NCI-H82 (cell line): ENCODE data around the gene ATP2A2.

Source experiments
- DNase-seq: peaks from one replicate; lab custom pipeline; 2025; lab: John Stamatoyannopoulos, UW

Gene ATP2A2

GRCh38 chr12:110367181-110367864 lies 86.3 kb downstream of the ATP2A2 start:
- DNase-seq = peak; percentile 92

- no peak for DNase-seq
Observed at GRCh38 chr12:110369992-110370391, 88.9 kb downstream of the ATP2A2 start.

- no peak for DNase-seq
Observed at GRCh38 chr12:110370732-110371231, 89.7 kb downstream of the ATP2A2 start.

- DNase-seq = peak; percentile 79
Observed at GRCh38 chr12:110371408-110372055, 90.5 kb downstream of the ATP2A2 start.

GRCh38 chr12:110372056-110372425 lies 91.0 kb downstream of the ATP2A2 start:
- DNase-seq = no peak

DNA sequence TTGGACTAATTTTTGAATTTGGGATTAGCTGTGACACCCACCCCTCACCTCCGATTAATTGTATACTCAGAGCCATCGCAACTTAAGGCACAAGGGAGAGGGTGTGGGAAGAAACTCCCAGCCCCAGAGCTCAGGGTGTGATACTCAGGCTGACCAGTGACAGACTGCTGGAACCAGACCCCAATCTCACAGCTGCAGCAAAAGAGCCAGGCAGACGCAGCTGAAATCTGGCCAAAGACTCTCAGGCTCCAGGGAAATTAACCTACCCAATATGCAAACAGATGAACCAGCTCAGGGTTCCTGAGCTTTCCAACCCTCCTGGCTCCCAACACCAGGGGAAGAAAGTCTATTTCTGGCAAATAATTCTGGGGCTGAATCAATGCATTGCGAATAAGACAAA lies 92.0 kb downstream of the ATP2A2 start:
- DNase-seq = no peak

DNA sequence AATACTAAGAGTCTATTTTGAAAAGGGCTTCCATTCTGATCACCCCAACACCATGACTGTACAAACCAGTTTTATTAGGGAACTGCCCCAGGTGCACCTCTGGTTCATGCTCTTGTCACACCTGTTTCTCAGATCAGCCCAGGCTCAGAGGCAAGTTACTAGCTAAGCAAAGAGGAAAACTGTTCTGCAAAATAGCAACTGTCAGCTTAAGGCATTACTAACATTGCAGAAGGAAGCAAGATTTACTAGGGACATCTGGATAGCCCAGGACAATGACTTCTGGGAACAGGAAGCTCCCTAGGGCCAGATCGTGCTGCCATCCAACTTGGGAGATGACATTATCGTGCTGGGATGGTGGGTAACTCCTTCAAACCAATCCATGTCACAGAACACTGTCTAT lies 92.4 kb downstream of the ATP2A2 start:
- DNase-seq = peak; percentile 34

DNA sequence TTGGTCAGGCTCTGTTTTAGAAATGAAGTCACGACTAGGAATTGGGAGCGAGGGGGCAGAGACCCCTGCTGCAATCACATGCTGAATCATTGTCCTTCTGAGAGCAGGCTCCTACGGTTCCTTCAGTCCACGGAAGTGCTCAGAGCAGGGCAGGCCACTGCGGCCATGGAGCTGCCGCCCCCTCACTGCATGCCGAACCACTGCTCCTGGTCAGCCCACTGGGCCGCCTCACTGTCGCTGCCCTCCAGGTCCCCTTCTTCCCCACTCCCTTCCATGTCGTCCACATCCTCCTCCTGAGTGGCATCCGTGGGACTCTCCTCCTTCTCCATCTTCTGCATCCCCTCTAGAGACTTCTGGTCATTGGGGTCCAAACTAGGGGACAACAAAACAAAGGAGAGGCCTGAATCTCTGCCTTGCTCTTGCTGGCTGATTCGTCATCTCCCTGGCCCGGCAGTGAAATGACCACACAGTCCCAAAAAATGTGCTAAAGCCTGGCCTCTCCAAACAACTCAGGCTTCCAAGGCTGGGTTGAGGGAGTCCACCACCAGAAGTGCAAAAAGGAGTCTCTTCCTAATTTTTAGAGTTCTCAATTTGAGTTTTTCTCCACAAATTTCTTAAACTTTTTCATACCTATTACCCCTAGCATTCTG lies 93.0 kb downstream of the ATP2A2 start:
- DNase-seq = no peak

- peak; percentile 67 for DNase-seq
Observed at GRCh38 chr12:110378131-110378790, 97.2 kb downstream of the ATP2A2 start.

GRCh38 chr12:110379197-110379596 lies 98.2 kb downstream of the ATP2A2 start:
- peak; percentile 93 for DNase-seq

DNA sequence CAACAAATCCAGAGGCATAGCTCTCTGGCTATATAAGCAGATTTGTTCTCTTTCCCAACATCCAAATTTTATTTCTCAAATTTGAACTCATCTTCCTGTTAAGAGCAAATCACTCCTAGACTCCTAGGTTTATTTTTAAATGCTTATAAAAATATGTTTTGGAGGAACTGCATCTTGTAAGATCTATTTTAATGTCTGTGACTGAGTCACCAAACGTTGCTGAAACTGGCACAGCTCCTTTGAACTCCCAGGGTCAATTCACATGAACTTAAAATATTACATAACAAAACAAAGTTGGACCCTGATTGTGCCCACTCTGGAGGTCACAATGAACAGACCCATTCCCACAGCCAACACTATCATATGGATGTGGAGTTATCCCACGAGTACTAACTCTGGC lies 98.6 kb downstream of the ATP2A2 start:
- peak; percentile 25 for DNase-seq

GRCh38 chr12:110382683-110383082 lies 101.6 kb downstream of the ATP2A2 start:
- DNase-seq = no peak
